DOHH2 (cell line): ENCODE measurements around the gene ADCY6.

Source experiments
- CTCF ChIP-seq: fragments of 200-600 bp; sonication (generic); IDR thresholded peaks from one replicate; pipeline ENCODE4 v1.5.1; 2014; ENCODE audit warnings: antibody characterized with exemption, mild to moderate bottlenecking, low read depth, low read length; ENCODE audit not compliant: poor library complexity, severe bottlenecking
- EZH2phosphoT487 ChIP-seq: fragments of 200-600 bp; sonication (generic); IDR thresholded peaks from 2 replicates; pipeline ENCODE4 v1.6.1; 2017; ENCODE audit warnings: borderline replicate concordance, mild to moderate bottlenecking, antibody characterized with exemption, low read length, moderate library complexity, mixed read lengths

DNA sequence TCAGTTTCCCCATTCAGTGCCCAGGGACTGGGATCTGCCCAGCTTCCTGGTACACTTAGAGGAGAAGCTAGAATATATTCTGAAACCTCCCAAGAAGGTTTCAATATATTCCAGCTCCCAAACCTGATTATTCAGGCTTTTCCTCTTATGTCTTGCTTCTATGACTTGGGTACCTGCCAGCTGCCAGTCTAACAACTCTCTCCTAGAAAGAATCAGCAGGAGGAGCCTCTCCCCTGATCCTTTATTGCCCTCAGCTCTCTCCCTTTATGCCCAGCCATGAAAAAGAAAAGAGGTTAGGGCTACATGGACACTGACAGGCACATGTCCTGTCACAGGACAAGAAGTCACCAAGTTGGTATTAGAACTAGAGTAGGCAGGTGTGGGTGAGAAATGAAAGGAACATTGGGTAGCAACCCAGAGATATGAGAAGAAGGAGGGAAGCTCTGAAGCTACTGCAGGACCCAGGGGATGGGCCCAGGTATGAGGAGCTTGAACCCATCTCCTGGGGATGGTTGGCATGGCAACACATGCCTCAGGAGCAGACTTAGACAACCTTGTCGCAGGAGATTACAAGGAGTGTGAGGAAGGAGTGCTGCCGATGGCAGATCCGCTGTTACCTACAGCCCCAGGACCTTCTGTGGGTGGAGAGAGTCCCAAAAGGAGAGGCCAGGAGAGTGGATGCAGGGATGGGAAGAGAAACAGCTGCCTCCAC is 27.4 kb upstream of the ADCY6 start:
- no peak for TF ChIP-seq CTCF
- no peak for TF ChIP-seq EZH2phosphoT487
